H9 (cell line): ENCODE measurements around the gene SHE. TPM values are rescaled to one million over a fixed set of nuclear protein-coding genes. Genes with fewer than 3 reads are reported as not detected.
"Not testable (repeated sequence)": the region's sequence is repeated elsewhere in the genome, so short reads cannot be mapped to it uniquely, and the experiment has no call there.

Source experiments
- DNase-seq: peaks from one replicate; pipeline ENCODE4 v3.0.0-alpha.2; 2017
- H2AFZ ChIP-seq: one replicate; pipeline ENCODE4 v1.6.1; 2013; ENCODE audit warnings: mild to moderate bottlenecking, low read length, control low read depth, moderate library complexity
- H2AK5ac ChIP-seq: 2 replicates; pipeline ENCODE4 v1.6.1; 2013; ENCODE audit warnings: low read length, control low read depth, mixed read lengths; ENCODE audit not compliant: insufficient read length
- H2BK120ac ChIP-seq: one replicate; pipeline ENCODE4 v1.6.1; 2013; ENCODE audit warnings: low read depth, mild to moderate bottlenecking, low read length, control low read depth, inconsistent platforms; ENCODE audit not compliant: poor library complexity, severe bottlenecking
- H2BK12ac ChIP-seq: 2 replicates; pipeline ENCODE4 v1.6.1; 2013; ENCODE audit warnings: low read length, control low read depth, mixed read lengths, low read depth; ENCODE audit not compliant: insufficient read length
- H2BK15ac ChIP-seq: 2 replicates; pipeline ENCODE4 v1.6.1; 2013; ENCODE audit warnings: low read depth, low read length, control low read depth
- H2BK20ac ChIP-seq: one replicate; pipeline ENCODE4 v1.6.1; 2013; ENCODE audit warnings: low read depth, mild to moderate bottlenecking, low read length, control low read depth, inconsistent platforms; ENCODE audit not compliant: poor library complexity, severe bottlenecking
- H2BK5ac ChIP-seq: 2 replicates; pipeline ENCODE4 v1.6.1; 2013; ENCODE audit warnings: low read length, control low read depth, mixed read lengths; ENCODE audit not compliant: insufficient read length
- H3K14ac ChIP-seq: 2 replicates; pipeline ENCODE4 v1.6.1; 2013; ENCODE audit warnings: low read length, control low read depth; ENCODE audit not compliant: insufficient read depth
- H3K18ac ChIP-seq: 2 replicates; pipeline ENCODE4 v1.6.1; 2013; ENCODE audit warnings: low read depth, mild to moderate bottlenecking, mixed read lengths, low read length, control low read depth; ENCODE audit not compliant: insufficient read length
- H3K23ac ChIP-seq: 2 replicates; pipeline ENCODE4 v1.6.1; 2013; ENCODE audit warnings: low read length, control low read depth, mixed read lengths, low read depth; ENCODE audit not compliant: insufficient read length
- H3K23me2 ChIP-seq: 2 replicates; pipeline ENCODE4 v1.6.1; 2013; ENCODE audit warnings: low read depth, mild to moderate bottlenecking, mixed read lengths, low read length, control low read depth; ENCODE audit not compliant: insufficient read length, poor library complexity, severe bottlenecking
- H3K27ac ChIP-seq: 2 replicates; pipeline ENCODE4 v1.5.1; 2013; ENCODE audit warnings: low read length, control low read depth, mixed read lengths, low read depth; ENCODE audit not compliant: insufficient read length
- H3K27me3 ChIP-seq: 2 replicates; pipeline ENCODE4 v1.6.1; 2013; ENCODE audit warnings: low read length, control low read depth, inconsistent platforms; ENCODE audit not compliant: insufficient read depth
- H3K4ac ChIP-seq: 2 replicates; pipeline ENCODE4 v1.6.1; 2013; ENCODE audit warnings: low read depth, mild to moderate bottlenecking, control low read depth, inconsistent platforms, low read length, moderate library complexity
- H3K4me1 ChIP-seq: 2 replicates; pipeline ENCODE4 v1.6.1; 2013; ENCODE audit warnings: low read length, control low read depth, inconsistent platforms; ENCODE audit not compliant: insufficient read depth
- H3K4me2 ChIP-seq: 2 replicates; pipeline ENCODE4 v1.6.1; 2013; ENCODE audit warnings: low read length, control low read depth, mixed read lengths; ENCODE audit not compliant: insufficient read length, insufficient read depth
- H3K56ac ChIP-seq: 2 replicates; pipeline ENCODE4 v1.6.1; 2013; ENCODE audit warnings: low read depth, mild to moderate bottlenecking, mixed read lengths, low read length, control low read depth; ENCODE audit not compliant: insufficient read length
- H3K79me1 ChIP-seq: 2 replicates; pipeline ENCODE4 v1.6.1; 2013; ENCODE audit warnings: low read depth, mild to moderate bottlenecking, moderate library complexity, low read length, control low read depth, inconsistent platforms; ENCODE audit not compliant: insufficient read depth, poor library complexity, severe bottlenecking
- H3K79me2 ChIP-seq: 2 replicates; pipeline ENCODE4 v1.6.1; 2013; ENCODE audit warnings: low read length, control low read depth, inconsistent platforms; ENCODE audit not compliant: insufficient read depth
- H3K9ac ChIP-seq: 2 replicates; pipeline ENCODE4 v1.6.1; 2013; ENCODE audit warnings: low read length, control low read depth, mixed read lengths; ENCODE audit not compliant: insufficient read length; ENCODE audit errors: extremely low read depth
- H3K9me3 ChIP-seq: one replicate; pipeline ENCODE4 v1.6.1; 2013; ENCODE audit warnings: low read depth, low read length, inconsistent platforms; ENCODE audit not compliant: control insufficient read depth
- H3T11ph ChIP-seq: one replicate; pipeline ENCODE4 v1.6.1; 2013; ENCODE audit warnings: mild to moderate bottlenecking, low read length, control low read depth, inconsistent platforms
- H4K20me1 ChIP-seq: one replicate; pipeline ENCODE4 v1.6.1; 2013; ENCODE audit not compliant: control insufficient read depth, insufficient read length, insufficient read depth
- H4K5ac ChIP-seq: 2 replicates; pipeline ENCODE4 v1.6.1; 2013; ENCODE audit warnings: low read depth, mild to moderate bottlenecking, mixed read lengths, low read length, control low read depth; ENCODE audit not compliant: insufficient read length
- H4K8ac ChIP-seq: replicated peaks from 2 replicates; pipeline ENCODE4 v1.6.1; 2013; ENCODE audit warnings: low read length, control low read depth, mixed read lengths, low read depth; ENCODE audit not compliant: insufficient read length
- H4K91ac ChIP-seq: 2 replicates; pipeline ENCODE4 v1.6.1; 2013; ENCODE audit warnings: low read depth, mild to moderate bottlenecking, moderate library complexity, mixed read lengths, low read length, control low read depth; ENCODE audit not compliant: insufficient read length
- H3K27ac Mint-ChIP-seq, 3 experiments: 2 replicates in 2 of 3; 3 replicates in 1 of 3; pipeline ENCODE4 v1.8.0; 2020 to 2021; ENCODE audit warnings: mixed read lengths in 3 of 3, mild to moderate bottlenecking in 1 of 3, moderate library complexity in 1 of 3
- H3K27me3 Mint-ChIP-seq: 2 replicates; pipeline ENCODE4 v1.8.0; 2021; ENCODE audit warnings: low read depth, mild to moderate bottlenecking, moderate library complexity, mixed read lengths
- H3K36me3 Mint-ChIP-seq, 3 experiments: 2 replicates in 2 of 3; 3 replicates in 1 of 3; pipeline ENCODE4 v1.8.0; 2020 to 2021; ENCODE audit warnings: low read depth in 3 of 3, mixed read lengths in 3 of 3; ENCODE audit not compliant: insufficient read depth in 1 of 3
- H3K4me1 Mint-ChIP-seq, 2 experiments: 2 replicates each; pipeline ENCODE4 v1.8.0; 2020; ENCODE audit warnings: mixed read lengths in 2 of 2
- H3K4me3 Mint-ChIP-seq, 2 experiments: 2 replicates in 1 of 2; 3 replicates in 1 of 2; pipeline ENCODE4 v1.8.0; 2020 to 2021; ENCODE audit warnings: mild to moderate bottlenecking in 2 of 2, mixed read lengths in 2 of 2, moderate library complexity in 1 of 2
- H3K9me3 Mint-ChIP-seq, 2 experiments: 2 replicates in 1 of 2; 3 replicates in 1 of 2; pipeline ENCODE4 v1.8.0; 2020; ENCODE audit warnings: mild to moderate bottlenecking in 2 of 2, mixed read lengths in 2 of 2, moderate library complexity in 1 of 2
- whole genome bisulfite sequencing: extraction: QIAGEN DNeasy Blood & Tissue Kit; methylation state at CpG from one replicate; pipeline ENCODE4 v1.1.7; 2013; ENCODE audit warnings: missing lambda C conversion rate, low lambda C conversion rate, mixed read lengths; ENCODE audit not compliant: insufficient read length; ENCODE audit errors: extremely low coverage; 5-methylcytosine and 5-hydroxymethylcytosine counted together
- total RNA-seq: library from RNA; stranded (reverse); gene quantifications from 2 replicates; pipeline ENCODE4 v1.2.1, GENCODE V29; 2021
- TF ChIP-seq, protein P1 (sequence below): fragments of 200-600 bp; sonication (generic); conservative IDR thresholded peaks from 3 replicates; pipeline ENCODE4 v1.8.0; 2021; ENCODE audit warnings: antibody characterized with exemption, mild to moderate bottlenecking

The SHE gene
- total RNA-seq, 1 experiment from 2014 or later: 0.48 TPM

DNA sequence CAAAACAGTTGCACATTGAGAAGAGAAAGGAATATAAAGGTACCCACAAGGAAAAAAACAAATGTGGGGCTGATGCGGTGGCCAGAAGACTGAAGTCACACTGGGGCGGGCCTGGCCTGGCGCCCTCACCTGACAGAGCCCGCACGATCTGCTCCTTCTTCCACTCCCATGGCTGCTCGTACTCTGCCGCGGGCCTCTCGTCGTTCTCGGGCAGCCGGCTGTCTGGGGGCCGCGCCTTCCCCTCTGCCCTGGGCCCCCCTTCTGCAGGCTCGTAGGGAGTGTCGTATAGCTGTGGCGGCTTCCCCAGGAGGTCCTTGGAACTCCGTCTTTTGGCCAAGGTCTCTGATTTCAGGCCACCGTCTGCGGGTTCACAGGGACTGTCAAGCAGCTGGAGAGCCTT, 13.3 kb downstream of the SHE start:
- Histone ChIP-seq H4K91ac (no peak overlapping the region), H2BK5ac (no peak overlapping the region), H2AFZ (no peak overlapping the region), H3K9ac (no peak overlapping the region), H2BK12ac (no peak overlapping the region), H3K23me2 (peaks cover 2% of the 10 kb centered on the region), H4K5ac (no peak overlapping the region), H3K14ac (no peak overlapping the region), H3K18ac (no peak overlapping the region), H4K20me1 (peaks cover 3% of the 10 kb centered on the region), H3K79me2 (no peaks in the 10 kb centered on the region), H3K79me1 (no peaks in the 10 kb centered on the region), H3K4me1 (no peaks in the 10 kb centered on the region; the same call in 1 of the 2 replicates), H4K8ac (no peak overlapping the region), H3K27me3 (no peaks in the 10 kb centered on the region; the same call in 1 of the 2 replicates), H3K4me2 (no peak overlapping the region), H3K9me3 (no peaks in the 10 kb centered on the region), H3K23ac (no peak overlapping the region), H2BK20ac (no peak overlapping the region), H3T11ph (no peak overlapping the region), H2BK15ac (no peak overlapping the region), H2BK120ac (no peak overlapping the region), H3K56ac (no peak overlapping the region), H2AK5ac (no peak overlapping the region), H3K4ac (no peak overlapping the region), H3K27ac (no peak overlapping the region)
- Mint-ChIP-seq H3K27me3 (peaks cover 8% of the 10 kb centered on the region), H3K9me3 (no peaks in the 10 kb centered on the region), H3K36me3 (no peaks in the 10 kb centered on the region), H3K27ac (no peak overlapping the region), H3K4me3 (no peak overlapping the region), H3K4me1 (peaks cover 8 to 10% of the 10 kb centered on the region in 2 experiments)
- WGBS: no CpG with 5 or more reads among the region's 20 CpGs
- TF ChIP-seq, protein P1, sequence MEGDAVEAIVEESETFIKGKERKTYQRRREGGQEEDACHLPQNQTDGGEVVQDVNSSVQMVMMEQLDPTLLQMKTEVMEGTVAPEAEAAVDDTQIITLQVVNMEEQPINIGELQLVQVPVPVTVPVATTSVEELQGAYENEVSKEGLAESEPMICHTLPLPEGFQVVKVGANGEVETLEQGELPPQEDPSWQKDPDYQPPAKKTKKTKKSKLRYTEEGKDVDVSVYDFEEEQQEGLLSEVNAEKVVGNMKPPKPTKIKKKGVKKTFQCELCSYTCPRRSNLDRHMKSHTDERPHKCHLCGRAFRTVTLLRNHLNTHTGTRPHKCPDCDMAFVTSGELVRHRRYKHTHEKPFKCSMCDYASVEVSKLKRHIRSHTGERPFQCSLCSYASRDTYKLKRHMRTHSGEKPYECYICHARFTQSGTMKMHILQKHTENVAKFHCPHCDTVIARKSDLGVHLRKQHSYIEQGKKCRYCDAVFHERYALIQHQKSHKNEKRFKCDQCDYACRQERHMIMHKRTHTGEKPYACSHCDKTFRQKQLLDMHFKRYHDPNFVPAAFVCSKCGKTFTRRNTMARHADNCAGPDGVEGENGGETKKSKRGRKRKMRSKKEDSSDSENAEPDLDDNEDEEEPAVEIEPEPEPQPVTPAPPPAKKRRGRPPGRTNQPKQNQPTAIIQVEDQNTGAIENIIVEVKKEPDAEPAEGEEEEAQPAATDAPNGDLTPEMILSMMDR: no peak
- DNase-seq: no peak

DNA sequence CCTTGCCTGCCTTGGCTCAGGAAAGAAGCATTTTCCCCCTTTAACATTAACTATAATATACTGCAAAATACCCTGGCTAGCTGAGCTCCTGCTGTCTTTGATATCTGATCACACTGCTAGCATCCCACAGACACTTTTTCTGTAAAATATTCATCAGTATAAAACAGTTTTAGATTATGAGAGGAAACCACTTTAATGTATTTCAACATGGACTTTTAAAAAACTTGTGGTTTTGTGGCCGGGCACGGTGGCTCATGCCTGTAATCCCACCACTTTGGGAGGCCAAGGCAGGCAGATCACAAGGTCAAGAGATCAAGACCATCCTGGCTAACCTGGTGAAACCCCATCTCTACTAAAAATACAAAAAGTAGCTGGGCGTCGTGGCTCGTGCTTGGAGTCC, 15.5 kb downstream of the SHE start:
- H3K14ac ChIP-seq, H2BK12ac ChIP-seq, H2BK5ac ChIP-seq, DNase-seq, H3K9me3 Mint-ChIP-seq, H3T11ph ChIP-seq, H3K79me1 ChIP-seq, H3K27me3 ChIP-seq, H3K79me2 ChIP-seq, H3K27me3 Mint-ChIP-seq, H2AFZ ChIP-seq, H2AK5ac ChIP-seq, H3K27ac ChIP-seq, H4K5ac ChIP-seq, H3K23ac ChIP-seq, H3K36me3 Mint-ChIP-seq, H2BK20ac ChIP-seq, H4K91ac ChIP-seq, H3K27ac Mint-ChIP-seq, H3K56ac ChIP-seq, H3K4me2 ChIP-seq, H3K4ac ChIP-seq, H3K4me1 Mint-ChIP-seq, H2BK15ac ChIP-seq, H3K4me3 Mint-ChIP-seq, H4K8ac ChIP-seq, H4K20me1 ChIP-seq, H3K4me1 ChIP-seq, H3K9ac ChIP-seq, H2BK120ac ChIP-seq, H3K18ac ChIP-seq, H3K9me3 ChIP-seq, H3K23me2 ChIP-seq: not testable (repeated sequence)
- WGBS: no CpG with 5 or more reads among the region's 5 CpGs
